PFSK-1 (cell line): Measurements from ENCODE around the gene SOX13.

Experiments used
- POLR2AphosphoS5 ChIP-seq: IDR thresholded peaks from 2 replicates; pipeline ENCODE4 v1.6.1; 2012; ENCODE audit warnings: low read depth, mild to moderate bottlenecking, control low read depth, low read length, moderate library complexity
- SIN3A ChIP-seq: IDR thresholded peaks from 2 replicates; pipeline ENCODE4 v1.6.1; 2012; ENCODE audit warnings: mild to moderate bottlenecking, low read length, moderate library complexity, borderline replicate concordance; ENCODE audit not compliant: insufficient read depth
- TAF1 ChIP-seq: IDR thresholded peaks from 2 replicates; pipeline ENCODE4 v1.6.1; 2012; ENCODE audit warnings: low read length, control low read depth, borderline replicate concordance; ENCODE audit not compliant: insufficient read depth
- TF ChIP-seq, protein P1 (sequence below), 2 experiments: IDR thresholded peaks; 2 replicates each; pipeline versions ENCODE4 v1.6.1 to v1.8.0; 2011 to 2012; ENCODE audit warnings: low read depth in 2 of 2, low read length in 2 of 2, control low read depth in 1 of 2, inconsistent platforms in 1 of 2, mild to moderate bottlenecking in 1 of 2, moderate library complexity in 1 of 2; ENCODE audit not compliant: insufficient read depth in 1 of 2

- TF ChIP-seq TAF1: no peak
- TF ChIP-seq, protein P1, sequence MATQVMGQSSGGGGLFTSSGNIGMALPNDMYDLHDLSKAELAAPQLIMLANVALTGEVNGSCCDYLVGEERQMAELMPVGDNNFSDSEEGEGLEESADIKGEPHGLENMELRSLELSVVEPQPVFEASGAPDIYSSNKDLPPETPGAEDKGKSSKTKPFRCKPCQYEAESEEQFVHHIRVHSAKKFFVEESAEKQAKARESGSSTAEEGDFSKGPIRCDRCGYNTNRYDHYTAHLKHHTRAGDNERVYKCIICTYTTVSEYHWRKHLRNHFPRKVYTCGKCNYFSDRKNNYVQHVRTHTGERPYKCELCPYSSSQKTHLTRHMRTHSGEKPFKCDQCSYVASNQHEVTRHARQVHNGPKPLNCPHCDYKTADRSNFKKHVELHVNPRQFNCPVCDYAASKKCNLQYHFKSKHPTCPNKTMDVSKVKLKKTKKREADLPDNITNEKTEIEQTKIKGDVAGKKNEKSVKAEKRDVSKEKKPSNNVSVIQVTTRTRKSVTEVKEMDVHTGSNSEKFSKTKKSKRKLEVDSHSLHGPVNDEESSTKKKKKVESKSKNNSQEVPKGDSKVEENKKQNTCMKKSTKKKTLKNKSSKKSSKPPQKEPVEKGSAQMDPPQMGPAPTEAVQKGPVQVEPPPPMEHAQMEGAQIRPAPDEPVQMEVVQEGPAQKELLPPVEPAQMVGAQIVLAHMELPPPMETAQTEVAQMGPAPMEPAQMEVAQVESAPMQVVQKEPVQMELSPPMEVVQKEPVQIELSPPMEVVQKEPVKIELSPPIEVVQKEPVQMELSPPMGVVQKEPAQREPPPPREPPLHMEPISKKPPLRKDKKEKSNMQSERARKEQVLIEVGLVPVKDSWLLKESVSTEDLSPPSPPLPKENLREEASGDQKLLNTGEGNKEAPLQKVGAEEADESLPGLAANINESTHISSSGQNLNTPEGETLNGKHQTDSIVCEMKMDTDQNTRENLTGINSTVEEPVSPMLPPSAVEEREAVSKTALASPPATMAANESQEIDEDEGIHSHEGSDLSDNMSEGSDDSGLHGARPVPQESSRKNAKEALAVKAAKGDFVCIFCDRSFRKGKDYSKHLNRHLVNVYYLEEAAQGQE (IDR thresholded peaks at IDR 0.05; ENCODE audit: insufficient read depth in 1 of 2, low read depth in 2 of 2, low read length in 2 of 2): no peak
- no peak for TF ChIP-seq SIN3A
- no peak for TF ChIP-seq POLR2AphosphoS5
These were observed 67.0 kb downstream of the SOX13 start for GRCh38 chr1:204139952-204140351.
